Fibroblast of skin of left biceps (primary cell): ENCODE results near the gene TBC1D3.
"Not testable (repeated sequence)": the region's sequence is repeated elsewhere in the genome, so short reads cannot be mapped to it uniquely, and the experiment has no call there.

Source experiments
- DNase-seq, 2 experiments: peaks; one replicate each; pipeline ENCODE4 v3.0.0-alpha.2; 2013; ENCODE audit warnings: low read depth in 2 of 2

The TBC1D3 gene

GRCh38 chr17:38192455-38192854 lies at the start of gene TBC1D3:
Gene TBC1D3 (minus strand): TSS chr17:38192555. CDS start chr17:38191029, 1,526 bp downstream.
- DNase-seq: not testable (repeated sequence)

GRCh38 chr17:38232790-38233189 lies 40.4 kb upstream of the TBC1D3 start:
- not testable (repeated sequence) for DNase-seq

DNA sequence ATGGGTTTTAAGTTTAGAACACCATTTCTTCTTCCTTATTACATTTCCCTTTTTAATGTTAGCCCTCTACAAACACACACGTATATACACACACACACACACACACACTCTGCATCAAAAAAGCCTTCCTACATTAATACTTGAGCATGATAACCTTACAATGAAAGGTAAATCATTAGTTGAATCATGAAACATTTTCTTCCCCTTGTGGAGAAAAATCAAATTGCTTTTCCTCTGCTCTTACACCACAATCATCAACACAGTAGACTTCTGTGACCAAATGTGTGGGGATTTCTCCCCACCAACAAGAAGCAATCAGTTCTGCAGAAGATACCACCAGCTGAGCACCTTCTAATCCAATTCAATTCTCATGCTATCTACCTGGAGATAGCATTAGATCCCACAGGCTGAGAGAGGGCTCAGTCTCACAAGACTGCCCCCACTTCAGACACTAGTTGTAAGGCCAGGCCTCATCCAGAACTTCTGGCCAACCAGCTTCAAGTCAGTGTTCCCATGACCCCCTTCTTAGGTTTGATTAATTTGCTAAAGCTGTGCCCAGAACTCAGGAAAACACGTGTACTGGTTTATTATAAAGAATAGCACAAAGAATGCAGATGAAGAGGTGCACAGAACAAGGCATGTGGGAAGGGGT lies 33.6 kb upstream of the TBC1D3 start:
- not testable (repeated sequence) for DNase-seq

GRCh38 chr17:38220867-38221266 lies 28.5 kb upstream of the TBC1D3 start:
- not testable (repeated sequence) for DNase-seq

DNA sequence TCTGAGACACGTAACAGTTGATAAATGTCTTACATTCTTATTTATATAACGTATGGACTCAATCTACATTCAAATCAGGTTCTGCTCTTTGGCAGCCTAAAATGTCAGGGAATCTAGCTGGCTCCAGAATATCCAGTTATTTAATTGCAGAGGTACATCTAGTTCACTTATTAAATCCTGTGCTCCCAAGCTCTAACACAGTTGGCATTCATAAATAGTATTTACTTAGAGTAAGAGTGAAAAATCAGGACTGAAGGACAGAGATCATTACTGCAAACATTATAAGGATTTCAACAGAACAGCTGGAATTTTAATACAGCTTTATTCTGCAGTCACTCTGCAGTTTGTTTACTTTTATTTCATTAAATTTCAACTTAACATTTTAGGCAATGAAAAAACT lies 7.9 kb upstream of the TBC1D3 start:
- DNase-seq: not testable (repeated sequence)

- DNase-seq: not testable (repeated sequence)
These were observed 57.5 kb downstream of the TBC1D3 start for GRCh38 chr17:38134860-38135259.
